Retinal pigment epithelial cell (primary cell): ENCODE measurements around the gene ARSG.

ENCODE experiments used
- DNase-seq: peaks from one replicate; pipeline ENCODE4 v3.0.0-alpha.2; 2010; ENCODE audit warnings: low read depth
- H3K4me3 ChIP-seq: 2 replicates; pipeline ENCODE4 v1.5.1; 2011; ENCODE audit warnings: mild to moderate bottlenecking, low read length, control low read depth, moderate library complexity
- TF ChIP-seq, protein P1 (sequence below): conservative IDR thresholded peaks from 2 replicates; pipeline ENCODE4 v1.5.1; 2011; ENCODE audit warnings: low read depth, low read length, control low read depth, inconsistent platforms

ARSG gene

DNA sequence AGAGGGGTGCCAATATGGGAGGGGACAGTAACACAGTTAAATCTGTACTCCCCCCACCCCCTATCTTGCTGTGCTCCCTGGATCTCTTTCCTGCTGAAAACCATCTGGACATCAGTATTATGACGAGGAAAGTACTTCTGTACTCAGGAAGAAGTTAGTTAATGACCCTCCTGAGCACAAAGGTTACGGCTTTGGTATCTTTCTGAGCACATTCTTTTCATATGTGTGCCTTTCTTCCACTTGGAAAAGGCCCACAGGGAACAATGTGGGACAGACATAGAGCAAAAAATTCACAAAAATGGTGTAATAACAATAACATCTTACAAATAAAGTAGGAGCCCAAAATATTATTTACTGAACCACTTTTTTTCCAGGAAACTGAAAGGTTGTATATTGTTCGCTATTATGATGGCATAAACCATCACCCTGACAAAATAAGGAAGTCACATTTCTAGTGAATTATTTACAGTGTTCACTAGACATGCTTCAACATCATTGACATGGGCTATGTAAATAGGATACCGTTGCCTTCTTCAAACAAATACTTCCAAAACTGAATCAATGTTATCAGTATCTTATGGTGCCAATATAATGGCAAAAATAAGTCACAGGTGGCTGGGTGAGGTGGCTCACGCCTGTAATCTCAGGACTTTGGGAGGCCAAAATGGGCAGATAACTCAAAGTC lies 160.5 kb downstream of the ARSG start:
- H3K4me3 ChIP-seq, result no peak overlapping the region
- no peak for DNase-seq
- TF ChIP-seq, protein P1, sequence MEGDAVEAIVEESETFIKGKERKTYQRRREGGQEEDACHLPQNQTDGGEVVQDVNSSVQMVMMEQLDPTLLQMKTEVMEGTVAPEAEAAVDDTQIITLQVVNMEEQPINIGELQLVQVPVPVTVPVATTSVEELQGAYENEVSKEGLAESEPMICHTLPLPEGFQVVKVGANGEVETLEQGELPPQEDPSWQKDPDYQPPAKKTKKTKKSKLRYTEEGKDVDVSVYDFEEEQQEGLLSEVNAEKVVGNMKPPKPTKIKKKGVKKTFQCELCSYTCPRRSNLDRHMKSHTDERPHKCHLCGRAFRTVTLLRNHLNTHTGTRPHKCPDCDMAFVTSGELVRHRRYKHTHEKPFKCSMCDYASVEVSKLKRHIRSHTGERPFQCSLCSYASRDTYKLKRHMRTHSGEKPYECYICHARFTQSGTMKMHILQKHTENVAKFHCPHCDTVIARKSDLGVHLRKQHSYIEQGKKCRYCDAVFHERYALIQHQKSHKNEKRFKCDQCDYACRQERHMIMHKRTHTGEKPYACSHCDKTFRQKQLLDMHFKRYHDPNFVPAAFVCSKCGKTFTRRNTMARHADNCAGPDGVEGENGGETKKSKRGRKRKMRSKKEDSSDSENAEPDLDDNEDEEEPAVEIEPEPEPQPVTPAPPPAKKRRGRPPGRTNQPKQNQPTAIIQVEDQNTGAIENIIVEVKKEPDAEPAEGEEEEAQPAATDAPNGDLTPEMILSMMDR, result no peak

GRCh38 chr17:68452724-68453290 lies 161.5 kb downstream of the ARSG start:
- TF ChIP-seq, protein P1, result no peak
- no peak for DNase-seq
- H3K4me3 ChIP-seq, result no peak overlapping the region

- TF ChIP-seq, protein P1, result no peak
- no peak overlapping the region for H3K4me3 ChIP-seq
- no peak for DNase-seq
Observed at GRCh38 chr17:68453991-68454665, 162.8 kb downstream of the ARSG start.

- DNase-seq, result no peak
- H3K4me3 ChIP-seq, result peak overlapping the region; percentile 82
- TF ChIP-seq, protein P1, result no peak
Observed at GRCh38 chr17:68455901-68456338, 164.6 kb downstream of the ARSG start.

DNA sequence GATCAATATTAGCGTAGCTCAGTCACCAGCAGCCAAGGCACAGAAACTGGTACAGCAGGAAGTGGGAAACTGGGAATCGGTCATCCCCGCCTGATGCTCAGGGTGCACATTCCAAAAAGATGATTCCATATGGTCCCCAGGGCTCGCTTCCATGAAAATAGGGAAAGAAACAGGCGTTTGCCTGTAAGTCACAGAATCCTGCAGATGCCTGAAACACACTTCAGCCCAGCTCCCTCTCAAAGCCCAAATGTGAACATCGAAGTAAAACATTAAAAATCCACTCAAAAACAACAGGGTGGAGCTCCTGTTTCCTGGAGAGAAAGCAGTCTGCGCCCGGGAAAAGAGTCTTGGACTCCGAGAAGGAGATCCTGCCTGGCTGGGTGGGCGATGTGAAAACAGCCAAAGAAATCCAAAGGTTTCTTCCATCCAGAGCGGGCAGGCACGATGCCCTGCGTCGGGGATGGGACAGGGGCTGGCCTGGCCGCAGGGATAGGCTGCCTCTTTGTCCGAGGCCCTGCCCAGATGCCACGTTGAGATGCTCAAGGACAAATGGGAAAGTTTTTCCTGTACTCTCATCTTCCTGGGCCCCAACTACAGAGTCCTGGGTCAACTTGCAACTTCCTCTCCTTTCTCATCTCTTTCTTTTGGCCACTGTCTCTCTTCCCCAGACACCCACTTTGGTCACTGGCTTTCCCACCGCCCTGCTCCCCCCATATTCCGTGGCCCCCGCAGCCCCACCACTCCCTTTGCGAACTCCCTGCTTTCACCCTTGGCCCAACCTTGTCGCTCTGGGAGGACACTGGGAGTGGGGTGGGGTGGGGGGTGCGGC lies 165.3 kb downstream of the ARSG start:
- DNase-seq, result peak; percentile 74
- H3K4me3 ChIP-seq, result peak overlapping the region; percentile 82
- TF ChIP-seq, protein P1, result no peak

DNA sequence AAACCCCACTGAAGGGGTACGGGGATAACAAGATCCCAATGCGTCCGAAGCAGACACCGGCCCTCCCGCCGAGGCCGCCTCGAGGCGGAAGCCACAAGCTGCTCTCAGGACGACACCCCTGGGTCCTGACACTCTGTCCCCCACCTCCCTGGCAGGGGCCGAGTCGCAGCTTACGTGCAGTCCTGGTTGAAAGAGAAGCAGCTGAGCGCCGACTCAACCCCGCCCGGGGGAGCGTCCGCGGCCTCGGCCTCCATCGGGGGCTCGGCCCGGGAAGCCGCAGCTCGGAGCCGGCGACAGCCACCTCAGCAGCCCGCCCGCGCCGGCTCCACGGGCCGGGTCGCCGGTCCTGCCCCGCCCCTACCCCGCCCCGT lies 165.9 kb downstream of the ARSG start, which contains the start of gene WIPI1:
TSS of gene WIPI1 (minus strand) at position 329 of the 371 bp plus-strand sequence. CDS start at position 254, 75 bp downstream.
- DNase-seq, result no peak
- peak within 1 kb of the TSS; percentile 82 for H3K4me3 ChIP-seq
- TF ChIP-seq, protein P1, result no peak
